Hepatocyte (in vitro differentiated cells): ENCODE data around the gene MCF2. TPM values are rescaled to one million over a fixed set of nuclear protein-coding genes. Genes with fewer than 3 reads are reported as not detected.
A peak's percentile ranks its signal among the peaks of the same experiment; 100 is the strongest.
"Not testable (repeated sequence)": the region's sequence is repeated elsewhere in the genome, so short reads cannot be mapped to it uniquely, and the experiment has no call there.

Source experiments
- DNase-seq: peaks from one replicate; pipeline ENCODE4 v3.0.0-alpha.2; 2016; ENCODE audit warnings: low spot score
- H2AFZ ChIP-seq: fragments of 200-600 bp; sonication (generic); 2 replicates; pipeline ENCODE4 v1.6.0; 2016; ENCODE audit warnings: antibody characterized with exemption, mild to moderate bottlenecking
- H3K27ac ChIP-seq: fragments of 200-600 bp; sonication (generic); 2 replicates; pipeline ENCODE4 v1.5.1; 2016; ENCODE audit warnings: mild to moderate bottlenecking
- H3K27me3 ChIP-seq: fragments of 200-600 bp; sonication (generic); 2 replicates; pipeline ENCODE4 v1.6.1; 2016
- H3K36me3 ChIP-seq: fragments of 200-600 bp; sonication (generic); replicated peaks from 2 replicates; pipeline ENCODE4 v1.5.1; 2016; ENCODE audit warnings: low read depth; ENCODE audit not compliant: insufficient read depth
- H3K4me1 ChIP-seq: fragments of 200-600 bp; sonication (generic); 2 replicates; pipeline ENCODE4 v1.5.1; 2016; ENCODE audit warnings: mild to moderate bottlenecking, moderate library complexity; ENCODE audit not compliant: insufficient read depth
- H3K4me2 ChIP-seq: fragments of 200-600 bp; sonication (generic); 2 replicates; pipeline ENCODE4 v1.6.0; 2016
- H3K4me3 ChIP-seq: fragments of 200-600 bp; sonication (generic); 2 replicates; pipeline ENCODE4 v1.5.1; 2016; ENCODE audit warnings: mild to moderate bottlenecking
- H3K79me2 ChIP-seq: fragments of 200-600 bp; sonication (generic); 2 replicates; pipeline ENCODE4 v1.6.0; 2017; ENCODE audit warnings: mild to moderate bottlenecking
- H3K9me2 ChIP-seq: fragments of 200-600 bp; sonication (generic); replicated peaks from 2 replicates; pipeline ENCODE4 v1.6.0; 2017; ENCODE audit warnings: mild to moderate bottlenecking; ENCODE audit not compliant: insufficient read depth
- H3K9me3 ChIP-seq: fragments of 200-600 bp; sonication (generic); 2 replicates; pipeline ENCODE4 v1.5.1; 2016; ENCODE audit warnings: low read depth, mild to moderate bottlenecking
- H4K20me1 ChIP-seq: fragments of 200-600 bp; sonication (generic); 2 replicates; pipeline ENCODE4 v1.6.0; 2016; ENCODE audit warnings: mild to moderate bottlenecking; ENCODE audit not compliant: insufficient read depth, poor library complexity, severe bottlenecking
- EZH2 ChIP-seq: fragments of 200-600 bp; sonication (generic); IDR thresholded peaks from 2 replicates; pipeline ENCODE4 v1.6.1; 2016; ENCODE audit warnings: antibody characterized with exemption, mild to moderate bottlenecking, borderline replicate concordance
- EZH2phosphoT487 ChIP-seq: fragments of 200-600 bp; sonication (generic); IDR thresholded peaks from one replicate; pipeline ENCODE4 v1.6.1; 2018; ENCODE audit warnings: antibody characterized with exemption, mild to moderate bottlenecking, low read depth, moderate library complexity; ENCODE audit not compliant: unreplicated experiment, severe bottlenecking
- WGBS: methylation state at CpG from one replicate; pipeline ENCODE4 v1.1.6; 2016; ENCODE audit warnings: low lambda C conversion rate; ENCODE audit errors: missing lambda C conversion rate; 5-methylcytosine and 5-hydroxymethylcytosine counted together
- polyA plus RNA-seq: library from polyadenylated mRNA; unstranded; fragments of >200 nt; fragmentation: Nextera tagmentation; extraction: Ambion mirVana; gene quantifications from 2 replicates; pipeline ENCODE4 v1.2.1, GENCODE V29; 2016
- total RNA-seq: library from RNA; depleted of rRNA; stranded (reverse); fragments of >200 nt; gene quantifications from 2 replicates; pipeline ENCODE4 v1.2.3, GENCODE V29; 2014
- TF ChIP-seq, protein P1 (sequence below): fragments of 200-600 bp; sonication (generic); IDR thresholded peaks from 2 replicates; pipeline ENCODE4 v1.5.1; 2016; ENCODE audit warnings: antibody characterized with exemption, mild to moderate bottlenecking; ENCODE audit not compliant: poor library complexity

The MCF2 gene
- total and polyA plus RNA-seq, 2 experiments from 2014 or later, result 0.13 TPM; not detected in 1

GRCh38 chrX:139692506-139692849, 15.5 kb downstream of the MCF2 start:
- no peaks in the 10 kb centered on the region for H3K9me2 ChIP-seq
- H3K36me3 ChIP-seq, result no peaks in the 10 kb centered on the region
- peak overlapping the region; percentile 80 for H3K4me2 ChIP-seq
- WGBS, result 65% methylated on average over 11 of the region's 11 CpGs
- H2AFZ ChIP-seq, result no peak overlapping the region
- TF ChIP-seq, protein P1, sequence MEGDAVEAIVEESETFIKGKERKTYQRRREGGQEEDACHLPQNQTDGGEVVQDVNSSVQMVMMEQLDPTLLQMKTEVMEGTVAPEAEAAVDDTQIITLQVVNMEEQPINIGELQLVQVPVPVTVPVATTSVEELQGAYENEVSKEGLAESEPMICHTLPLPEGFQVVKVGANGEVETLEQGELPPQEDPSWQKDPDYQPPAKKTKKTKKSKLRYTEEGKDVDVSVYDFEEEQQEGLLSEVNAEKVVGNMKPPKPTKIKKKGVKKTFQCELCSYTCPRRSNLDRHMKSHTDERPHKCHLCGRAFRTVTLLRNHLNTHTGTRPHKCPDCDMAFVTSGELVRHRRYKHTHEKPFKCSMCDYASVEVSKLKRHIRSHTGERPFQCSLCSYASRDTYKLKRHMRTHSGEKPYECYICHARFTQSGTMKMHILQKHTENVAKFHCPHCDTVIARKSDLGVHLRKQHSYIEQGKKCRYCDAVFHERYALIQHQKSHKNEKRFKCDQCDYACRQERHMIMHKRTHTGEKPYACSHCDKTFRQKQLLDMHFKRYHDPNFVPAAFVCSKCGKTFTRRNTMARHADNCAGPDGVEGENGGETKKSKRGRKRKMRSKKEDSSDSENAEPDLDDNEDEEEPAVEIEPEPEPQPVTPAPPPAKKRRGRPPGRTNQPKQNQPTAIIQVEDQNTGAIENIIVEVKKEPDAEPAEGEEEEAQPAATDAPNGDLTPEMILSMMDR, result no peak
- TF ChIP-seq EZH2, result no peak
- no peak for TF ChIP-seq EZH2phosphoT487
- H3K4me3 ChIP-seq, result no peak overlapping the region
- no peaks in the 10 kb centered on the region for H3K79me2 ChIP-seq
- no peak overlapping the region for H3K27ac ChIP-seq
- H3K27me3 ChIP-seq, result peaks cover 11% of the 10 kb centered on the region
- H3K4me1 ChIP-seq, result no peaks in the 10 kb centered on the region
- H3K9me3 ChIP-seq, result no peaks in the 10 kb centered on the region
- H4K20me1 ChIP-seq, result no peaks in the 10 kb centered on the region
- no peak for DNase-seq

GRCh38 chrX:139691843-139692505, 16.0 kb downstream of the MCF2 start:
- Histone ChIP-seq H3K27me3 (peaks cover 11% of the 10 kb centered on the region), H3K4me1 (no peaks in the 10 kb centered on the region), H3K27ac (no peak overlapping the region), H3K9me2 (no peaks in the 10 kb centered on the region), H3K36me3 (no peaks in the 10 kb centered on the region), H3K9me3 (no peaks in the 10 kb centered on the region), H3K79me2 (no peaks in the 10 kb centered on the region), H4K20me1 (no peaks in the 10 kb centered on the region), H3K4me3 (no peak overlapping the region), H3K4me2 (peak overlapping the region; percentile 80), H2AFZ (no peak overlapping the region)
- TF ChIP-seq EZH2phosphoT487 (no peak), EZH2 (no peak)
- TF ChIP-seq, protein P1, result no peak
- WGBS, result 50% methylated on average over 46 of the region's 52 CpGs
- peak; percentile 5 for DNase-seq

- H3K36me3 ChIP-seq, result no peaks in the 10 kb centered on the region
- no peak overlapping the region for H2AFZ ChIP-seq
- DNase-seq, result peak; percentile 5
- H3K79me2 ChIP-seq, result no peaks in the 10 kb centered on the region
- H3K27ac ChIP-seq, result no peak overlapping the region
- no peaks in the 10 kb centered on the region for H3K9me2 ChIP-seq
- H3K4me1 ChIP-seq, result no peaks in the 10 kb centered on the region
- H4K20me1 ChIP-seq, result no peaks in the 10 kb centered on the region
- TF ChIP-seq EZH2 (no peak), EZH2phosphoT487 (no peak)
- TF ChIP-seq, protein P1, result no peak
- no peaks in the 10 kb centered on the region for H3K9me3 ChIP-seq
- peak overlapping the region; percentile 80 for H3K4me2 ChIP-seq
- H3K4me3 ChIP-seq, result no peak overlapping the region
- H3K27me3 ChIP-seq, result peaks cover 11% of the 10 kb centered on the region
- 22% methylated on average over 13 of the region's 23 CpGs for WGBS
Observed at GRCh38 chrX:139691493-139691842, 16.5 kb downstream of the MCF2 start.

GRCh38 chrX:139685175-139685574, 22.8 kb downstream of the MCF2 start:
- not testable (repeated sequence) for H3K4me1 ChIP-seq, H3K27me3 ChIP-seq, H4K20me1 ChIP-seq, H3K9me3 ChIP-seq, H3K4me3 ChIP-seq, DNase-seq, H3K4me2 ChIP-seq, H3K27ac ChIP-seq, H3K9me2 ChIP-seq, H3K36me3 ChIP-seq, H3K79me2 ChIP-seq, H2AFZ ChIP-seq
- 80% methylated on average over 7 of the region's 7 CpGs for WGBS
